Measurements from ENCODE around the gene MB21D2.

DNA sequence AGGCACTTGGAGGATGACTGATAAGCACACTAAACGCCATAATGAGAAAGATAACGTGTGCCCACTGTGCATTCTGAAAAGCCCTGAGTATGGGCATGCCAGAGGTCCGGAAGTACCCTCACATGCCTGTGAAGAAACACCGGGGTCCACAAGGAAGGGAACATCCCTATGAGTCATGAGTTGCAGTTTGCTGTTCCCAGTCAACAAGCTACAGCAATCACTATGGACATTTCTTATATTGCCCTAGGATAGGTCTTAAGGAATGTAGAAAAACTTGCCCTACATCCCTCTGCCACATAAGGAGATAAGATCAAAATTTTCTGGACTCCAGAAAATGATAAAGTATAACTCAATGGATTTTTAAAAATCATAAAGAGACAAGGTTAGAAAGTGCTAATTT is 9.9 kb downstream of the MB21D2 start:
- TF ChIP-seq POLR2AphosphoS5 (IDR thresholded peaks at IDR 0.05; ENCODE audit: low read depth, low read length) (no peak), POLR2A (IDR thresholded peaks at IDR 0.05; ENCODE audit: control extremely low read depth in 1 of 2, low read depth in 2 of 2, low read length in 2 of 2) (no peak), GABPA (IDR thresholded peaks at IDR 0.05; ENCODE audit: borderline replicate concordance, insufficient read depth, low read length) (no peak), EZH2 (IDR thresholded peaks at IDR 0.05; ENCODE audit: low read depth, low read length, severe bottlenecking) (no peak), CBX8 (IDR thresholded peaks at IDR 0.05; ENCODE audit: borderline replicate concordance, low read depth, low read length) (no peak), TEAD4 (IDR thresholded peaks at IDR 0.05; ENCODE audit: low read depth, low read length) (no peak), CREB1 (IDR thresholded peaks at IDR 0.05) (no peak), MAFK (IDR thresholded peaks at IDR 0.05; ENCODE audit: low read depth, low read length) (no peak), YY1 (IDR thresholded peaks at IDR 0.05; ENCODE audit: low read depth, low read length) (no peak)
- TF ChIP-seq, protein P1, sequence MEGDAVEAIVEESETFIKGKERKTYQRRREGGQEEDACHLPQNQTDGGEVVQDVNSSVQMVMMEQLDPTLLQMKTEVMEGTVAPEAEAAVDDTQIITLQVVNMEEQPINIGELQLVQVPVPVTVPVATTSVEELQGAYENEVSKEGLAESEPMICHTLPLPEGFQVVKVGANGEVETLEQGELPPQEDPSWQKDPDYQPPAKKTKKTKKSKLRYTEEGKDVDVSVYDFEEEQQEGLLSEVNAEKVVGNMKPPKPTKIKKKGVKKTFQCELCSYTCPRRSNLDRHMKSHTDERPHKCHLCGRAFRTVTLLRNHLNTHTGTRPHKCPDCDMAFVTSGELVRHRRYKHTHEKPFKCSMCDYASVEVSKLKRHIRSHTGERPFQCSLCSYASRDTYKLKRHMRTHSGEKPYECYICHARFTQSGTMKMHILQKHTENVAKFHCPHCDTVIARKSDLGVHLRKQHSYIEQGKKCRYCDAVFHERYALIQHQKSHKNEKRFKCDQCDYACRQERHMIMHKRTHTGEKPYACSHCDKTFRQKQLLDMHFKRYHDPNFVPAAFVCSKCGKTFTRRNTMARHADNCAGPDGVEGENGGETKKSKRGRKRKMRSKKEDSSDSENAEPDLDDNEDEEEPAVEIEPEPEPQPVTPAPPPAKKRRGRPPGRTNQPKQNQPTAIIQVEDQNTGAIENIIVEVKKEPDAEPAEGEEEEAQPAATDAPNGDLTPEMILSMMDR (IDR thresholded peaks at IDR 0.05; ENCODE audit: control extremely low read depth in 1 of 3, insufficient read depth in 1 of 3, low read depth in 1 of 3, low read length in 3 of 3), result no peak

All from H1 (cell line).